Karpas-422 (cell line): ENCODE measurements around the gene CACNA1E. TPM values are rescaled to one million over a fixed set of nuclear protein-coding genes. Genes with fewer than 3 reads are reported as not detected.

Experiments
- DNase-seq: peaks from one replicate; pipeline ENCODE4 v3.0.0-alpha.2; 2015
- H2AFZ ChIP-seq: fragments of 200-600 bp; sonication (generic); 2 replicates; pipeline ENCODE4 v1.6.1; 2014; ENCODE audit warnings: antibody characterized with exemption, low read length, mixed read lengths
- H3K27ac ChIP-seq: fragments of 200-600 bp; sonication (generic); 2 replicates; pipeline ENCODE4 v1.5.1; 2014; ENCODE audit warnings: mild to moderate bottlenecking, low read length, moderate library complexity
- H3K27me3 ChIP-seq: fragments of 200-600 bp; sonication (generic); 2 replicates; pipeline ENCODE4 v1.6.1; 2014; ENCODE audit warnings: low read length, mixed read lengths
- H3K36me3 ChIP-seq: fragments of 200-600 bp; sonication (generic); 2 replicates; pipeline ENCODE4 v1.6.1; 2014; ENCODE audit warnings: low read length, mixed read lengths; ENCODE audit not compliant: insufficient read depth
- H3K4me1 ChIP-seq: fragments of 200-600 bp; sonication (generic); 2 replicates; pipeline ENCODE4 v1.6.1; 2014; ENCODE audit warnings: mild to moderate bottlenecking, low read length, mixed read lengths
- H3K4me2 ChIP-seq: fragments of 200-600 bp; sonication (generic); 2 replicates; pipeline ENCODE4 v1.6.1; 2014; ENCODE audit warnings: low read length, low read depth, mild to moderate bottlenecking; ENCODE audit not compliant: poor library complexity, severe bottlenecking
- H3K4me3 ChIP-seq: fragments of 200-600 bp; sonication (generic); 2 replicates; pipeline ENCODE4 v1.5.1; 2014; ENCODE audit warnings: mild to moderate bottlenecking, antibody characterized with exemption, low read length, mixed read lengths
- H3K79me2 ChIP-seq: fragments of 200-600 bp; sonication (generic); 2 replicates; pipeline ENCODE4 v1.6.1; 2014; ENCODE audit warnings: mild to moderate bottlenecking, low read length, mixed read lengths
- H3K9ac ChIP-seq: fragments of 200-600 bp; sonication (generic); 2 replicates; pipeline ENCODE4 v1.6.0; 2014; ENCODE audit warnings: low read length
- H3K9me2 ChIP-seq: fragments of 200-600 bp; sonication (generic), shearing (Covaris generic); replicated peaks from 2 replicates; pipeline ENCODE4 v1.6.0; 2014; ENCODE audit warnings: mild to moderate bottlenecking, low read length, moderate library complexity; ENCODE audit not compliant: insufficient read depth
- H3K9me3 ChIP-seq: fragments of 300-700, 200-600 bp; sonication (generic); 2 replicates; pipeline ENCODE4 v1.6.1; 2014; ENCODE audit warnings: low read length, mixed read lengths
- H4K20me1 ChIP-seq: fragments of 200-600 bp; sonication (generic); 2 replicates; pipeline ENCODE4 v1.6.1; 2014; ENCODE audit warnings: mild to moderate bottlenecking, antibody characterized with exemption, low read length, low read depth; ENCODE audit not compliant: insufficient read depth
- total RNA-seq: library from RNA; depleted of rRNA; stranded (reverse); fragments of >200 nt; shearing (Covaris generic); gene quantifications from 2 replicates; pipeline ENCODE4 v1.2.3, GENCODE V29; 2014; ENCODE audit warnings: low replicate concordance

Gene CACNA1E
- total RNA-seq, 1 experiment from 2014 or later = not detected

- Histone ChIP-seq H3K9ac (no peak overlapping the region), H4K20me1 (no peaks in the 10 kb centered on the region), H3K9me2 (no peaks in the 10 kb centered on the region), H3K36me3 (no peaks in the 10 kb centered on the region), H3K27ac (no peak overlapping the region), H3K27me3 (no peaks in the 10 kb centered on the region), H3K4me2 (no peak overlapping the region), H3K4me3 (no peak overlapping the region), H3K9me3 (no peaks in the 10 kb centered on the region), H2AFZ (no peak overlapping the region), H3K4me1 (no peaks in the 10 kb centered on the region), H3K79me2 (no peaks in the 10 kb centered on the region)
- no peak for DNase-seq
These were observed 31.6 kb upstream of the CACNA1E start for GRCh38 chr1:181451661-181452230.

GRCh38 chr1:181452746-181453145, 30.6 kb upstream of the CACNA1E start:
- Histone ChIP-seq H3K27me3 (no peaks in the 10 kb centered on the region), H3K4me3 (no peak overlapping the region), H4K20me1 (no peaks in the 10 kb centered on the region), H3K4me2 (no peak overlapping the region), H2AFZ (no peak overlapping the region), H3K4me1 (no peaks in the 10 kb centered on the region), H3K36me3 (no peaks in the 10 kb centered on the region), H3K27ac (no peak overlapping the region), H3K79me2 (no peaks in the 10 kb centered on the region), H3K9ac (no peak overlapping the region), H3K9me2 (no peaks in the 10 kb centered on the region), H3K9me3 (no peaks in the 10 kb centered on the region)
- DNase-seq = no peak

DNA sequence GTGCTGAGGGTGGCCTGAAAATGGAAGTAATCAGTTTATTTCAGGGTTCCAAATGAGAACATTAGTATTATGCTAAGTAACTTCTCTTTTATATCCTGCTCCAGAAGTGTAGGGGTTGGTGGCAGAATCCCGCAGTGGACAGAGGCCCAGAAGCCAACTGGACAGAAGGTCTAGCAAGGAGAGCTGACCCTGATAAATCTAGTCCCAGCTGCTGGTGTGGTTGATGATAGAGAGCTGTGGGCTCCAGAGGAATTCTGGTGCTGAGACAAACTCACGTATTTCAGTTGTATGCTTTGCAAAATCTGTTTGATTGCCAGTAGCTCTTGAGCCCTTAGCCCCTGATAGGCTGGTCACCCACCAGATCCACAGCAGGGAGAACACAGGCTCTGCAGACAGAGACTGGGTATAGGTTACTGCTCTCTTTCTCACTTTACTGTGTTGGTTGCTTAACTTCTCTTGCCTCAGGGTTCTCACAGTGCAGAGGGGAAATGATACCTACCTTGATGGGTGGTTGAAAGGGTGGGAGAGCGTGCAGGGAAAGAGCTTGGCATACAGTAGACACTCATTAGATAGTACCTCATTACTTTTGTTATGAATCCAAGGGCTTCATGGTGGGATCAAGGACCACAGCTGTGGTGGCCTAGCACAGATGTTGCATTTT, 29.6 kb upstream of the CACNA1E start:
- Histone ChIP-seq H3K9ac (no peak overlapping the region), H3K4me1 (no peaks in the 10 kb centered on the region), H3K36me3 (no peaks in the 10 kb centered on the region), H3K4me2 (no peak overlapping the region), H3K27ac (no peak overlapping the region), H4K20me1 (no peaks in the 10 kb centered on the region), H3K79me2 (no peaks in the 10 kb centered on the region), H3K27me3 (no peaks in the 10 kb centered on the region), H3K4me3 (no peak overlapping the region), H3K9me2 (no peaks in the 10 kb centered on the region), H2AFZ (no peak overlapping the region), H3K9me3 (no peaks in the 10 kb centered on the region)
- DNase-seq = no peak

DNA sequence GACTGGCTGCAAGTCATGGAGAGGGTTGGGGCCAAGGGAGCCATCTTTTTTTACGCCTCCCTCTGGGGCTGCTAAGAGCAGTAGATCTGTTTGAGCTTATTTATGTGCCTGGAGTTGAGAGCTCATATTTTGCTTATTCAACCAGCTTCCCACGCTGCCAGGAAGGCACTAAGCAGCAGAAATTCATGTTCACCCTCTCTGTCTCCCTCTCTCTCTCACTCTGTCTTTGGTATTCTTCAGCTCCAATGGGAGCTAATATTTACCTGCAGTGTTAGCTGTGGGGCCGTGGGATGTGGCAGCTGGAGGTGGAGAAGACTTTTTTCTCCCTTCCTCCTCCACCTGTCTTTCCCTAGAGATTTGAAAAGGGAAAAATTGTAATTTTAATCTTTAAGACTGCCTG, 26.8 kb upstream of the CACNA1E start:
- no peak for DNase-seq
- Histone ChIP-seq H3K4me1 (no peaks in the 10 kb centered on the region), H3K79me2 (no peaks in the 10 kb centered on the region), H3K9ac (no peak overlapping the region), H3K4me3 (no peak overlapping the region), H3K9me2 (no peaks in the 10 kb centered on the region), H2AFZ (no peak overlapping the region), H3K27ac (no peak overlapping the region), H3K9me3 (no peaks in the 10 kb centered on the region), H3K27me3 (no peaks in the 10 kb centered on the region), H3K4me2 (no peak overlapping the region), H4K20me1 (no peaks in the 10 kb centered on the region), H3K36me3 (no peaks in the 10 kb centered on the region)

GRCh38 chr1:181458419-181458818, 24.9 kb upstream of the CACNA1E start:
- no peaks in the 10 kb centered on the region for H3K9me2 ChIP-seq
- no peak overlapping the region for H3K9ac ChIP-seq
- no peak overlapping the region for H3K4me3 ChIP-seq
- no peak overlapping the region for H3K27ac ChIP-seq
- no peak overlapping the region for H2AFZ ChIP-seq
- H3K27me3 ChIP-seq = no peaks in the 10 kb centered on the region
- no peaks in the 10 kb centered on the region for H3K36me3 ChIP-seq
- H4K20me1 ChIP-seq = no peaks in the 10 kb centered on the region
- H3K4me1 ChIP-seq = no peaks in the 10 kb centered on the region
- H3K79me2 ChIP-seq = no peaks in the 10 kb centered on the region
- DNase-seq = no peak
- no peak overlapping the region for H3K4me2 ChIP-seq
- no peaks in the 10 kb centered on the region for H3K9me3 ChIP-seq

DNA sequence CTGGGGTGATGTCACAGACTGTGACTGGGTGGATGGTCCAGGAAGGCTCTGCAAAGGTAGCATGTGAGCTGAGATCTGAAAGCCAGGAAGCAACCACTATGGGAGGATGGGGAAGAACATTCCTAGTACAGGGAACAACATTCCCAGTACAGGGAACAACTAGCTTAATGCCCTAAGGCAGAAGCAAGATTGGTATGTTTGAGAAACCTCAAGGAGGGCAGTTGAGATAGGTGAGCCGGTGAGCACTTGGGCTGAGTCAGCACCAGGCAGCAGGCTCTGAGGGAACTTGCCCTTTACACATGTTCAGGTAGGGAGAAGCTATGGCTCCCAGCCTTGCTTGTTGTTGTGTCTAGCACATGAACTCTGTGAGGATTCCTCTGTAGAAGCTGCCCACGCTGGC, 24.2 kb upstream of the CACNA1E start:
- H3K27ac ChIP-seq = no peak overlapping the region
- no peaks in the 10 kb centered on the region for H3K79me2 ChIP-seq
- H2AFZ ChIP-seq = no peak overlapping the region
- no peaks in the 10 kb centered on the region for H3K4me1 ChIP-seq
- H3K36me3 ChIP-seq = no peaks in the 10 kb centered on the region
- no peak overlapping the region for H3K4me3 ChIP-seq
- no peaks in the 10 kb centered on the region for H3K9me2 ChIP-seq
- H4K20me1 ChIP-seq = no peaks in the 10 kb centered on the region
- no peaks in the 10 kb centered on the region for H3K9me3 ChIP-seq
- H3K4me2 ChIP-seq = no peak overlapping the region
- no peaks in the 10 kb centered on the region for H3K27me3 ChIP-seq
- no peak overlapping the region for H3K9ac ChIP-seq
- DNase-seq = no peak

DNA sequence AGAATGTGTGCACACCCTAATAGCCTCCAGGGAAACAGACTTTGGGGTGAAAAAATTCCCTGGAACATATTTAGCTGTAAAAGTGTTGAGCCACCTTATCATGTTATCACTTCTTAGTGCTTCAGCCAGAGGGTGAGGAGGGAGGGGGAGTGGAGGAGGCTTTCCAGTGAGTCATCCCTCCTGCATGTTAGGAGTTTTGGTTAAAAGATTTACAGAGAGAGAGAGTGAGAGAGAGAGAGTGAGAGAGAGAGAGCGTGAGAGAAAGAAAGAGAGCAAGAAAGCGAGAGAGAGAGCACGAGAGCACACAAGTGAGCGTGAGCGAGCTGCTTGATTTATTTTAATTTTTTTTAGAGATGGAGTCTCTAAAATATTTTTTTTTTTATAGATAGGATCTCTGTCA, 13.5 kb upstream of the CACNA1E start:
- H3K9me3 ChIP-seq = no peaks in the 10 kb centered on the region
- no peak overlapping the region for H3K4me3 ChIP-seq
- H3K9ac ChIP-seq = no peak overlapping the region
- H3K4me1 ChIP-seq = no peaks in the 10 kb centered on the region
- no peaks in the 10 kb centered on the region for H3K79me2 ChIP-seq
- no peak overlapping the region for H3K4me2 ChIP-seq
- H3K36me3 ChIP-seq = no peaks in the 10 kb centered on the region
- H2AFZ ChIP-seq = no peak overlapping the region
- H3K27ac ChIP-seq = no peak overlapping the region
- no peaks in the 10 kb centered on the region for H3K9me2 ChIP-seq
- no peaks in the 10 kb centered on the region for H4K20me1 ChIP-seq
- H3K27me3 ChIP-seq = no peaks in the 10 kb centered on the region
- DNase-seq = no peak

- H3K4me1 ChIP-seq = no peaks in the 10 kb centered on the region
- no peaks in the 10 kb centered on the region for H3K27me3 ChIP-seq
- H2AFZ ChIP-seq = no peak overlapping the region
- no peak overlapping the region for H3K4me2 ChIP-seq
- no peaks in the 10 kb centered on the region for H3K9me2 ChIP-seq
- H3K79me2 ChIP-seq = no peaks in the 10 kb centered on the region
- H3K27ac ChIP-seq = no peak overlapping the region
- H3K9me3 ChIP-seq = no peaks in the 10 kb centered on the region
- no peak overlapping the region for H3K4me3 ChIP-seq
- H3K9ac ChIP-seq = no peak overlapping the region
- no peaks in the 10 kb centered on the region for H3K36me3 ChIP-seq
- H4K20me1 ChIP-seq = no peaks in the 10 kb centered on the region
- DNase-seq = no peak
These were observed 7.7 kb upstream of the CACNA1E start for GRCh38 chr1:181475580-181475979.
